Measurements from ENCODE around the gene TMEM259. TPM values are rescaled to one million over a fixed set of nuclear protein-coding genes. Genes with fewer than 3 reads are reported as not detected.

Gene TMEM259
- total RNA-seq, result 100 to 1,000 TPM; 172 to 212 TPM

DNA sequence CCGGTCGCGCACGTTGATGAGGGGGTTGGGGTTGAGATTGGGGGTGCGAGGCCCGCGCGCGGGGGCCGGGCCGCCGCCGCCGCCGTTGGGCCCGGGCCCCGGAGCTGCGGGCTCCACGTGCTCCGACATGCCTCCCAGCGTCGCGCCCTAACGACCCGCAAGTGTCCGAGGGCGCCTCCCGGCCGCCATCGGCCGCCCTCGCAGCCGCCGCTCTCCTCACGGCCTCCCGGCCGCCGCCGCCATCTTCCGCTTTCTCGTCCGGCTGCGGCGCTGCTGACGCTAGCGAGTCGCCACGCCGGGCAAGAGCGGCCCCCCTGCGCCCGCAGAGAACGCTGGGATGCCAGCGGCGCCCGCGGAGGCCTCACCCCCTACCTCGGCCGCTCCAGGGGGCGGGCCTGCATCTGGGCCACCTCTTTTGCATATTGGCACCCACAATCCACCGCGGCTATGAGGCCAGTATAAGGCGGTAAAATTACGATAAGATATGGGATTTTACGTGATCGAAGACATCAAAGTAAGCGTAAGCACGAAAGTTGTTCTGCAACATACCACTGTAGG, at the start of gene TMEM259:
Gene TMEM259 (minus strand): TSS at position 256 of the 558 bp plus-strand sequence. CDS start 127 bp downstream, at position 129.
- CTCF ChIA-PET, result interaction anchor here (0.8 to 1.9 kb wide), 8 partner anchors 10 to 223 kb away, joined by 3 to 6 read pairs (median 4); partner anchors contain the start of gene ABCA7
- peaks cover 8% of the 10 kb centered on the region for H3K36me3 Mint-ChIP-seq
- DNase-seq (peak; percentile 98), ATAC-seq (peak; percentile 87)
- H3K27ac Mint-ChIP-seq, result peak within 1 kb of the TSS; percentile 99
- no peaks in the 10 kb centered on the region for H3K9me3 Mint-ChIP-seq (ENCODE audit: low read depth)
- H3K4me1 Mint-ChIP-seq, result peaks cover 51% of the 10 kb centered on the region
- H3K27me3 Mint-ChIP-seq, result no peaks in the 10 kb centered on the region
- peak within 1 kb of the TSS; percentile 94 for H3K4me3 Mint-ChIP-seq

DNA sequence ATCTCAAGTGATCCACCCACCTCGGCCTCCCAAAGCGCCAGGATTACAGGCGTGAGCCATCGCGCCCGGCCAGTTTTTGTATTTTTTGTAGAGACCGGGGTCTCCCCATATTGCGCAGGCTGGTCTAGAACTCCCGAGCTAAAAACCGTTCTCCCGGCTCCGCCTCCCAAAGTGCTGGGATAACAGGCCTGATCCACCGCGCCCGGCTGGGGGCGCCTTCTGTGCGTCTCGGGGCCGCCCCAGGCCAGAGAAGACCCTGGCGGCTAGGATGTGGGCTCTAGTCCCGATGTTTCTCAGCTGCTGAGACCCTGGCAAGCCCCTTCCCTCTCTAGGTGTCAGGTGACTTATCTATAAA, 49.6 kb upstream of the TMEM259 start:
- no peak overlapping the region for H3K4me3 Mint-ChIP-seq
- H3K27me3 Mint-ChIP-seq, result no peaks in the 10 kb centered on the region
- CTCF ChIA-PET, result no interaction called here
- H3K9me3 Mint-ChIP-seq (ENCODE audit: low read depth), result no peaks in the 10 kb centered on the region
- DNase-seq (no peak), ATAC-seq (no peak)
- no peak overlapping the region for H3K27ac Mint-ChIP-seq
- H3K36me3 Mint-ChIP-seq, result peaks cover 37% of the 10 kb centered on the region
- H3K4me1 Mint-ChIP-seq, result peaks cover 40% of the 10 kb centered on the region

DNA sequence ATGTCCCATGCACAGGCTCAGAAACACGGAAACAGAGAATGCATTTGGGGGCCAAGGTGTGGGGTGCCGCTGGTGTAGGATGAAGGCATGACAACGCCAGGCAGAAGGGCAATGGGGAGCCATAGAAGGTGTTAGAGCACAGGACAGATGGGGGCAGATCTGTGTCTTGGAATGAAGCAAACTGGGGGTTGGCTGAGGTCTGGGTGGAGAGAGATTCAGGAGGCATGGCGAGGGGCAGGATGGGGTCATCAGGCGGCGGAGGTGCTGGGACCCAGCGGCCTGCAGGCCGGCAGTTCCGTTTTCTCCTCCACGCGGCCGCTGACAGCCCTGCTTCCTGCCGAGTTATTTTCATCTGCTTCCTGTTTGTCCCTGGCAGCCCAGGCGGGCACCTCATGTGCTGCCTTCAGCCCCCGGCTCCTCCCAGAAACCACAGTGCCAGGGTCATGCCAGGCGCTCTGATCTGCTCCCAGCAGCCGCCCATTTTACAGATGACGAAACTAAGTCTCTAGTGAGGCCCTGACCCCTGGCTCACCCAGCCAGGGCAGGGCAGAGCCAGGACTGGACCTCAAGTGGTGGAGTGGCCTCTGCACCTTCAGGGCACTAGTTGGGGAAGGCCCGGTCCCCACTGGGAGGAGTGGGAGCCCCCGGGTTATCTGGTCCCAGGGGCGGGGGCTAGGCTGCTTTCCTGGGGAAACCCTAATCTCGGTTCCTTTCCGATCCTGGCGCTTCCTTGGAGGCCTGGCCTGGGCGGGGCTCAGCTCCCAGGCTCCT, 48.3 kb upstream of the TMEM259 start:
- Mint-ChIP-seq H3K36me3 (peaks cover 34% of the 10 kb centered on the region), H3K9me3 (ENCODE audit: low read depth) (no peaks in the 10 kb centered on the region), H3K4me1 (peaks cover 47% of the 10 kb centered on the region), H3K4me3 (peak overlapping the region; percentile 84), H3K27me3 (no peaks in the 10 kb centered on the region), H3K27ac (peak overlapping the region; percentile 83)
- DNase-seq (peak; percentile 82), ATAC-seq (peak; percentile 17)
- CTCF ChIA-PET, result interaction anchor here (4.8 to 4.9 kb wide), 3 partner anchors 10 to 41 kb away, joined by 43 to 108 read pairs (median 64); partner anchors contain the start of gene CNN2

GRCh38 chr19:1068009-1069001, 47.4 kb upstream of the TMEM259 start:
- Mint-ChIP-seq H3K9me3 (ENCODE audit: low read depth) (no peaks in the 10 kb centered on the region), H3K4me1 (peaks cover 44% of the 10 kb centered on the region), H3K4me3 (peak overlapping the region; percentile 84), H3K27me3 (no peaks in the 10 kb centered on the region), H3K27ac (peak overlapping the region; percentile 83), H3K36me3 (peaks cover 30% of the 10 kb centered on the region)
- peak; percentile 7 for ATAC-seq
- peak; percentile 89 for DNase-seq
- CTCF ChIA-PET, result interaction anchor here (1.4 to 4.9 kb wide), 6 partner anchors 10 to 40 kb away, joined by 6 to 108 read pairs (median 50); partner anchors contain the start of genes ABCA7, CNN2 and POLR2E

DNA sequence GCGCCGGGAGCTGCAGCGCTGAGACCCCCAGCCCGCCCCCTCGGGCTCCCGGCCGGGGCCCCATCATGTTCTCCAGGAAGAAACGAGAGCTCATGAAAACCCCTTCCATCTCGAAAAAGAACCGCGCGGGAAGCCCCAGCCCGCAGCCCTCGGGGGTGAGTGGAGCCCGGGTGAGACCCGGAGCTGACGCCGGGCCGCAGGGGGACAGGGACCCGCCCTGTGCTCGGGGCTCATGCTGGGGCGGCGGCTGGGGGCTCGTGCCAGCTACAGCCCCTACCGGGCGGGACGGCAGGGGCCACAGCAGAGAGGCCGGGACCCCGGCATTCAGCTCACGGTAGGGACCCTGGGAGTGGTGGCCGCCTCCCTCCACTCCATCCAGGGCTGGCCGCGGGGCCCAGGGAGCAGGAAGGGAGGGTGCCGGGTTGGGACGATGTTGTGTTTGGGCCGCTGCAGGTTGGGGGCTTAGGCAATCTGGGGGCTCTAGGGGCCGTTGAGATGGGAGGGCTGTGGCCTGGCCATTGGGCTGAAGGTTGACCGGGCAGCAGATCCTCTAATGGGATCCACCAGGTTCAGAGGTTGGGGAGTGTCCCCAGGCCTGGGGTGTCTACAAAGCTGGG, 46.5 kb upstream of the TMEM259 start:
- H3K4me1 Mint-ChIP-seq, result peaks cover 35% of the 10 kb centered on the region
- CTCF ChIA-PET, result interaction anchor here (0.8 to 4.9 kb wide), 11 partner anchors 11 to 199 kb away, joined by 3 to 108 read pairs (median 6); partner anchors contain the start of genes ABCA7, CNN2 and POLR2E
- H3K27me3 Mint-ChIP-seq, result no peaks in the 10 kb centered on the region

DNA sequence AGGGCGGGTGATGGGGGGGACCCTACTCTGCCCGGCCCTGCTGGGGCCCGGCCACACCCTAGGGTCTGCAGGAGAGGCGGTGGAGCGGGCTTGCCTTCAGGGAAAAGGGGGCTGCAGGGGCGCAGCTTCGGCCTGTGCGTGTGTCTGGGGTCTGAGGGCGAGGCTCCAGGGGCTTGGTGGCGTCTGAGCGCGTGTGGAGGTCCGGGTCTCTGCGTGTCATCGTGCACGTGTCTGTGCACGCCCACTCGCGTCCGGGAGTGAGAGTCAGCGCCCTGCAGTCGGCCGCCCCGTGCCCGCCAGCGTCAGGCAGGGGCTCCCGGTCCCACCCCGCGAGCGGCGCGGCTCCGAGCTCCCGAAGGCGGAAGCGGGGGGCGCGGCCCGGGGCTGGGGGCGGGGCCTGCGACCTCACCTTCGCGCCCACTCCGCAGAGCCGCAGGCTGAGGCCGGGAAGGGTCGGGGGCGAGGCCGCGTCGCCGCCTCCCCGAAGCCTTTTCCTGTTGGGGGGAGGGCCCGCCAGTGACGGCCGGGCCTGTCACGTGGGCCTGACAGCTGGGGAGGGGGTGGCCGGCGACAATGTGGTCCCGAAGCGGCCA, 45.9 kb upstream of the TMEM259 start, which contains the start of gene ARHGAP45:
Gene ARHGAP45 (plus strand): TSS at position 420 of the 593 bp plus-strand sequence. CDS start 239 bp downstream, outside the sequence.
- peak within 1 kb of the TSS; percentile 83 for H3K27ac Mint-ChIP-seq
- H3K4me1 Mint-ChIP-seq, result peaks cover 31% of the 10 kb centered on the region
- H3K36me3 Mint-ChIP-seq, result peaks cover 21% of the 10 kb centered on the region
- H3K9me3 Mint-ChIP-seq (ENCODE audit: low read depth), result no peaks in the 10 kb centered on the region
- H3K27me3 Mint-ChIP-seq, result no peaks in the 10 kb centered on the region
- peak; percentile 59 for ATAC-seq
- peak within 1 kb of the TSS; percentile 84 for H3K4me3 Mint-ChIP-seq
- DNase-seq, result peak; percentile 90
- CTCF ChIA-PET, result interaction anchor here (0.8 to 4.9 kb wide), 12 partner anchors 11 to 200 kb away, joined by 3 to 108 read pairs (median 6); partner anchors contain the start of genes ABCA7, CNN2 and POLR2E

More for the DNA sequence above, 46.5 kb upstream of the TMEM259 start:
- no peaks in the 10 kb centered on the region for H3K9me3 Mint-ChIP-seq (ENCODE audit: low read depth)
- DNase-seq, result peak; percentile 63
- H3K27ac Mint-ChIP-seq, result peak overlapping the region; percentile 83
- H3K36me3 Mint-ChIP-seq, result peaks cover 24% of the 10 kb centered on the region
- peak overlapping the region; percentile 84 for H3K4me3 Mint-ChIP-seq
- ATAC-seq, result peak; percentile 32

DNA sequence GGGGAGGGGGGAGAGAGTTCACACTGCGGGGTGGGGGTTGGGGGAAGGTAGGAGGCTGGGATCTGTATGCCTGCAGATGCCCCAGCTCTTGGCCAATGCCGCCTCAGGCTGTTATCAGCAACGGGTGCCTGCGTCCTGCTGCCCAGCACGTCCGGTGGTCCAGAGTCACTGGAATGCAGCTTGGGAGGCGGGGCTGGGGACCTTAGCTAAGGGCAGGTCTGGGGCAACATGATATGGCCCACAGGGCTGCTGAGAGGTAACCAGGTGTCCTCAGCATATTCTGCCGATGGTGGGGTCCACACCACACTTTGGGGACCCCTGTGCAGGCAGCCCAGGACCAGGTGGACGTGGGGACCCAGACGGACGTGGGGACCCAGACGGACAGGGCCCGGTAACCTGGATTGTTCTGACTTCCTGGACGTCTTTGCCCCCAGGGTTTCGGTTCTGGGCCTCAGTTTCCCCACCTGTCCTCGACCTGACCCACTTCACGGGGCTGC, 45.4 kb upstream of the TMEM259 start:
- no peak for ATAC-seq
- Mint-ChIP-seq H3K4me1 (peaks cover 28% of the 10 kb centered on the region), H3K27ac (peak overlapping the region; percentile 72), H3K27me3 (no peaks in the 10 kb centered on the region), H3K9me3 (ENCODE audit: low read depth) (no peaks in the 10 kb centered on the region), H3K36me3 (peaks cover 18% of the 10 kb centered on the region), H3K4me3 (peak overlapping the region; percentile 84)
- CTCF ChIA-PET, result interaction anchor here (0.6 to 4.9 kb wide), 10 partner anchors 10 to 872 kb away, joined by 3 to 108 read pairs (median 18); partner anchors contain the start of genes ABCA7 and CNN2
- DNase-seq, result no peak

GRCh38 chr19:1065606-1066109, 44.7 kb upstream of the TMEM259 start:
- ATAC-seq (no peak), DNase-seq (no peak)
- H3K4me1 Mint-ChIP-seq, result peaks cover 28% of the 10 kb centered on the region
- H3K4me3 Mint-ChIP-seq, result no peak overlapping the region
- H3K36me3 Mint-ChIP-seq, result peaks cover 18% of the 10 kb centered on the region
- H3K9me3 Mint-ChIP-seq (ENCODE audit: low read depth), result no peaks in the 10 kb centered on the region
- no peak overlapping the region for H3K27ac Mint-ChIP-seq
- CTCF ChIA-PET, result interaction anchor here (0.6 to 4.9 kb wide), 13 partner anchors 10 to 873 kb away, joined by 3 to 108 read pairs (median 6); partner anchors contain the start of genes ABCA7, CNN2, POLR2E and RNU6-2
- H3K27me3 Mint-ChIP-seq, result no peaks in the 10 kb centered on the region

DNA sequence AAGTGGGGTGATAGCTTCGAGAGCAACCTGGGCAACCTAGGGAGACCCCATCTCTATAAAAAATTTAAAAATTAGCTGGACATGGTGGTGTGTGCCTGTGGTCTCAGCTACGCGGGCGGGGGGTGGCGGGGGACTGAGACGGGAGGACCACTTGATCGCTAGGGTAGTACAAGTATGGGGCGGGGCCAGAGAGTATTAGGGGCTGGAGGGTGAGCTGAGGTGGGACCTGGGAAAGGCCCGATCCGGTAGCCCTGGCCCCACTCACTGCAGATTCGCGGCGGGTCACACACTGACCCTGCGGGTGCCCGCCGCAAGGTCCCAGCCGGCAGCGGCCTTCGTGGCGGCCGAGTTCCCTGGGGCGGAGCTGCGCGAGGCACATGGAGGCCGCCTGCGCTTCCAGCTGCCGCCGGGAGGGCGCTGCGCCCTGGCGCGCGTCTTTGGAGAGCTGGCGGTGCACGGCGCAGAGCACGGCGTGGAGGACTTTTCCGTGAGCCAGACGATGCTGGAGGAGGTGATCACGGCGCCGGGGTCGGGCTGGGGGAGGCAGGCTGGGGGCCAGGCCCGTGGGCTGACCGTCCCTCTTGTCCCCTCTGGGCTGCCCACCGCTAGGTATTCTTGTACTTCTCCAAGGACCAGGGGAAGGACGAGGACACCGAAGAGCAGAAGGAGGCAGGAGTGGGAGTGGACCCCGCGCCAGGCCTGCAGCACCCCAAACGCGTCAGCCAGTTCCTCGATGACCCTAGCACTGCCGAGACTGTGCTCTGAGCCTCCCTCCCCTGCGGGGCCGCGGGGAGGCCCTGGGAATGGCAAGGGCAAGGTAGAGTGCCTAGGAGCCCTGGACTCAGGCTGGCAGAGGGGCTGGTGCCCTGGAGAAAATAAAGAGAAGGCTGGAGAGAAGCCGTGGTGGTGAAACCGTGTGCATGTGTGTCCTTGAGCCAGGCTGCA, 44.0 kb upstream of the TMEM259 start:
- H3K9me3 Mint-ChIP-seq (ENCODE audit: low read depth), result no peaks in the 10 kb centered on the region
- no peak overlapping the region for H3K4me3 Mint-ChIP-seq
- peaks cover 16% of the 10 kb centered on the region for H3K36me3 Mint-ChIP-seq
- peak overlapping the region; percentile 57 for H3K27ac Mint-ChIP-seq
- H3K27me3 Mint-ChIP-seq, result no peaks in the 10 kb centered on the region
- H3K4me1 Mint-ChIP-seq, result peaks cover 26% of the 10 kb centered on the region
- CTCF ChIA-PET, result interaction anchor here (0.7 to 4.9 kb wide), 21 partner anchors 9 to 204 kb away, joined by 3 to 108 read pairs (median 4); partner anchors contain the start of genes ABCA7, CIRBP, CNN2 and POLR2E
- ATAC-seq, result peak; percentile 40
- peak; percentile 78 for DNase-seq

DNA sequence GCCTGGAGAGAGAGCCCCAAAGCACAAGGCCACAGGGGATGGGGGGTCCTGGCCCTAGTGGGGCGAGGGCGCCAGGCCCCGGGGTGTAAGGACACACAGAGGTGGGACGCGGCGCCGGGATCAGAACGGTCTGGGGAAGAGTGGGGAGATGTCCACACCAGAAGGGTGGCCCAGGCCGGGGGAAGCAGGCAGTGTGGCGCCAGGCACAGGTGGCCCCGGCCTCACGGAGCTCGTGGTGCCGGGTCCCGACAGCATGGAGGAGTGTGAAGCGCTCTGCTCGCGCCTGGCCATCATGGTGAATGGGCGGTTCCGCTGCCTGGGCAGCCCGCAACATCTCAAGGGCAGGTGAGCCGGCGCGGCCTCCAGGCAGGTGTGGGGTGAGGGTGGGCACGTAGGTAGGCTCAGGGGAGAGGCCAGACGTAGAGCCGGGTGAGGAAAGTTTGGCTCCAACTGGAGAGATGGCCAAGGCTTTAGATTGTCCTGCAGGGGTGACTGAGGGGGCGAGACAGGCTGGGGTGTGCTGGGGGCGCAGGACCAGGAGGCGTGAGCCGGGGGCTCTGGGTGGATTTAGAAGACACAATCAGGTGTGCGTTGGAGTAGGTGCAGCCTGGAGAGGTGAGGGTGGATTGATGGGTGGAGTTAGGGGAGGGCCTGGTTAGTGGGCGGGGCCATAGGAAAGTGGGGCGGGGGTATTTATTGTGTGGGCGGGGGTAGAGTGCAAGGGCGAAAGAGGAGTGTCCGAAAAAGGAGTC, 43.2 kb upstream of the TMEM259 start:
- no peak overlapping the region for H3K27ac Mint-ChIP-seq

More for the DNA sequence above, 43.2 kb upstream of the TMEM259 start:
- H3K4me3 Mint-ChIP-seq, result no peak overlapping the region
- H3K9me3 Mint-ChIP-seq (ENCODE audit: low read depth), result no peaks in the 10 kb centered on the region
- ATAC-seq (no peak), DNase-seq (no peak)
- CTCF ChIA-PET, result interaction anchor here (0.8 to 4.9 kb wide), 20 partner anchors 8 to 205 kb away, joined by 3 to 108 read pairs (median 4); partner anchors contain the start of genes ABCA7, CIRBP, CNN2 and POLR2E
- peaks cover 10% of the 10 kb centered on the region for H3K36me3 Mint-ChIP-seq
- H3K4me1 Mint-ChIP-seq, result peaks cover 23% of the 10 kb centered on the region
- no peaks in the 10 kb centered on the region for H3K27me3 Mint-ChIP-seq
